GM21737 (cell line): ENCODE results near the gene CFP.
A peak's percentile ranks its signal among the peaks of the same experiment; 100 is the strongest.

Experiments
- ATAC-seq: cut with Tn5 transposase; IDR thresholded peaks from one replicate; pipeline ENCODE4 v1.9.1; 2021; ENCODE audit warnings: mild to moderate bottlenecking, moderate library complexity; ENCODE audit not compliant: unreplicated experiment

Gene CFP

GRCh38 chrX:47638816-47639215 is 9.1 kb upstream of the CFP start:
- ATAC-seq = no peak

- peak; percentile 60 for ATAC-seq
These were observed 7.9 kb upstream of the CFP start for GRCh38 chrX:47637546-47638195.

DNA sequence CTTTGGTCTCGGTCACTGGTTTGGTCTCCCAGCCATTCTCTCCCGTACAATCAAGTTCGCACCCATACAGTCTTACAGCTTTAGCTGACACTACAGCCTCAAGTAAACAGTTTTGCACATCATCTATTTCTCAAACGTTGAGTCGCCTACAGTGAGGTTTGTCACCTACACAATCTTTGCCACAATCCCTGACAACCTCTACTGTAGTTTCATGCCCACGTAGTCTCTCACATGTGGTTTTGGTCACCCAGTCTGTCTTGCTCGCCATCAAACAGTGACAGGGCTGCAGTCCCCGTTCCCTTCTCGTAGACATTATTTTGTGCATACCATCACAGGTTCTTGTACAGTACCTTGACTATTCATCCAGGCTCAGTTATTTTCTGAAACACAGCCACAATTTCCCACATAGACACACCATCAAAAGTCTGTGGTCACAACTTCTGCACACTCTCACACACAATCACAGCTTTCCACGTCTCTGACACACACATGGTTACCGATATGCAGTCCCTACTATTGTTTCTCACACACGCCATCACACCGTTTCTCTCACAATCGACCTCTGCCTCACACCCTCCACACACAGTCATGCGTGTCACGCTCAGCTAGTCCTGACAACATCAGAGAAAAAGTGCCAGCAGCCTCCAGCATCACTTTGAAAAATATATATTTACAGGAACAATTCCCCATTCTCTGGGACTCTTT is 5.3 kb upstream of the CFP start:
- ATAC-seq = no peak

DNA sequence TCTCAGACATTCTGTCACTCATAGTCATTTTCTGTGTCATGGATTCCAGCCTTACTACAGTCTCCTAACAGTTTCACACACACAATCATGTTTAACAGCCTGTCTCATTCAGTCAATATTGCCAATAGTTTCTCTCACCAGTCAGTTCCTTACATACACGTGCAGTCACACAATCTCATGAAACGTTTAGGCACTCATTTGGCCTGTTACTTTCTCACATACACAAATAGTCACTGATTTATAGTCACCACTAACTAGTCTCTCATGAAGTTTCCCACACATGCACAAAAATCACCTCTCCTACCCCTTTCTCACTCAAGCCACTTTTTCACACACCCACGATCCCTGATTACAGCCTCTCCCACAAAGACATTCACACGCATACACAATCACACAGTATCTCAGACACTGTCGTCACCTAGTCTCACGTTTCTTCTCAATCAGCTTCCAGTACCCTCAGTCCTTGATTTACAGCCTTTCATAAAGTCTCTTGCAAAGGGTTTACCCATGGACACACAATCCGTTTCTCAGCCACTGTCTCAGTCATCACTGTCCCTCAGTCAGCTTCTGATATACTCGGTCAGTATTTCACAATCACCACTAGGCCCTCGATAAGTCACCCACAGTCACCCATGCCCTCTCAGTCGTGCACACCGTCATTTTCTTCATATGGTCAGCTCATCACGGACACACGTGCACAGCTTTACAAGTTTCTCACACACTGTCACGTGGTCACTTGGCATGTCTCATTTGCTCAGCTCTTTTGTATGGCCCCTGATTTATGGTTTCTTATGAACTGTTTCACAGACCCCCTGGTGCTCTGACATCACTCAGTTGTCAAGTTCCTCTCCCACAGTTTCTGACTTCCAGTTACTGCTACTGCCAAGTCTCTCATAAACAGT is 4.2 kb upstream of the CFP start:
- ATAC-seq = no peak

DNA sequence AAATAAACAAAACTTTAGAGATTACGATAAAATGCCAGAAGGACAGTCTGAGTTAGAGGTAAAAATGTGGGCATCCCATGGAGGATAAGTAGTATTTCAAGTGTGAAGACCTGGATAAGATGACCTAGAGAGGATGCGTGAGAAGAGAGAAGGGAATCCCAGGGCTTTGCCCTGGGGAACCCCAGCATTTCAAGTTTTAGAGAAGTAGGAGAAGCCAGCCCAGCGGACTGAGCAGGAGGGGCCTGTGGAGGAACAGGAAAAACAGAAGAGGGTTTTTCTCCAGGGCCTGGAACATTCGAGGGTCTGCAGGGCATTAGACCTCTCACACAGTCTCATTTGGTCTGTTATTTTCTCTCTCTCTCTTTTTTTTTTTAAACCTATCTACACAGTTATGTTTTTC is 2.9 kb upstream of the CFP start:
- ATAC-seq = no peak

GRCh38 chrX:47631676-47632075 is 1.9 kb upstream of the CFP start:
- ATAC-seq = no peak

GRCh38 chrX:47628982-47629381 is 748 bp downstream of the CFP start:
- ATAC-seq = no peak

- ATAC-seq = no peak
These were observed 4.4 kb downstream of the CFP start for GRCh38 chrX:47625365-47625764.

DNA sequence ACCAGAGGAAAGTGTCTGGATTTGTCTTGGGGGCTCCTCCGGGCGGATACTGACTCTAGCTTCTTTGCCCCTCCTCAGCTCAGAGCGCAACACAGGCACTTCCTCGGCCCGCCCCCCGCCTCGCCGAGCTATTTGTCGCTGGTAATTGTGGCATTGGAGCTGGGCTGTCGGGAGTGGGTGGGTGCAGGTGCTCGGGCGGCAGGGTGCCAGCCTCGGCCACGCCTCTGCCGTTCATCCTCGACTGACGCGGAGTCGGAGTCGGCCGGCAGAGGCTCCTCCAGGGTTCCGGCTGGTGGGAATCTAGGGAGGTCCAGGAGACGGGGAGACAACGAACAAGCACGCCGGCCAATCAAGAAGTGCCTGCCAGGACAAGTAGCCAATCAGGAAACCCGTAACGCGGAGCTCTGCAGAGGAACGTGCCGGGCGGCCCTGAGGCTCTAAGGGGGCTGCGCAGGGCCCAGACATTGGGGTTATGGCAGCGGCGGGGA is 6.1 kb downstream of the CFP start:
- no peak for ATAC-seq

GRCh38 chrX:47621851-47622250 is 7.9 kb downstream of the CFP start:
- ATAC-seq = no peak

- no peak for ATAC-seq
These were observed 9.4 kb downstream of the CFP start for GRCh38 chrX:47620303-47620685.

GRCh38 chrX:47619486-47620302 is 10.0 kb downstream of the CFP start, which contains the start of gene SYN1:
Gene SYN1, minus strand, starts transcription at chrX:47619857. Its CDS starts 129 bp downstream, at chrX:47619728.
- peak; percentile 72 for ATAC-seq

DNA sequence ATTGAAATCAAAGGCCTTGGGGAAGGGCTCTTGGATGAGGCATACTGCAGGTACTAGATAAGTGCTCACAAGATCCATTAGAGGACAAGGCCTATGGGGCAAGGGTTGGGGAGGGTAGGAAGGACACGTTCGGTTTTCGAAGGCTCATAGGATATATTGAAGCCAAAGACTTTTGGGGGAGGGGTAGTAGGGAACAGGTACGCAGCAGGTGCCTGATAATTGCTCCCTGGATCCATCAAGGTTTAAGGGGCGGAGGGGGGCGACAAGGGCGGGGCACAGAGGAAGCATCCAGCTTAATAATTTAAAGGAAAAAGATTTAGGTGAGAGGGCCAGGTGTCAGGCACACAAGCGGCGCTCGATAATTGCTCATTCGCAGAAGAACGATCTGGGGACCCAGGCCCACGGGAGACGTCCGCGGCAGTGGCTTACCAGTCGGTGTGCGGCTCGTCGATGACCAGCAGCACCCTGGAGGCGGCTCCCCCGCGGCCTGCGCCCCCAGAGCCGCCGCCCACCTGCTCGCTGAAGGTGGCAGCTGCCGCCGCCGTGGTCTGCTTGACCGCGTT is 10.7 kb downstream of the CFP start:
- no peak for ATAC-seq

- no peak for ATAC-seq
These were observed 15.1 kb downstream of the CFP start for GRCh38 chrX:47614618-47615017.

DNA sequence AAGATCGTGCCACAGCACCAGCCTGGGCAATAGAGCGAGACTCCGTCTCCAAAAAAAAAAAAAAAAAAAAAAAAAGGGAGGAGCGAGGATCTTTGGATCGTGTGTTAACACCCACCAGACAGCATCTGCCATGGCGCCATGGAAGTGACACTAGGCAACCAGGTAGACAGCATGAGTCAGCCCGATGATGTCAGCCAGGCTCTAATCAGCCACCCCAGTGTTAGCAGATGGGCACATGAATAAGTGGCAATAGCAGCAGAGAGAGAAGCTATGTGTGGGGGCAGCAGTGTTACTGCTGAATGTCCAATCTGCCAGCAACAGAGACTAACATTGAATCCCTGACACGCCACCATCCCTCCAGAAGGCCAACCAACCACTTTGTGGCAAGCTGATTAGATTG is 16.6 kb downstream of the CFP start:
- no peak for ATAC-seq

GRCh38 chrX:47612418-47612817 is 17.3 kb downstream of the CFP start:
- no peak for ATAC-seq

DNA sequence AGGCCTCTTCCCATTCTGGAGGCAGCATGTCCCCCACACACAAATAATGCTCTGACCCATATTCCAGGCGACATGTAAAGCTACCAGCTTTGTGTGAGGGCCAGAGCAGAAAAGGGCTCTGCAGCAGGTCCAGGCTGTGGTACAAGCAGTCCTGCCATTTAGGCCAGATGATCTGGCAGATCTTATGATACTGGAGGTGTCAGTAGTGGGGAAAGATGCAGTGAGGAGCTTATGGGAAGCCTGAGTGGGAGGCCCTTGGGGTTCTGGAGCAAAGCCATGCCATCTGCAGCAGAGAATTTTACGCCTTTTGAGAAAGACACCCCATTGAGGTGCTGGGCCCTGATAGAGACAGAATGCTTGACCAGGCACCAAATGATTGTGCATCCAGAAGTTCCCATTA is 17.8 kb downstream of the CFP start:
- ATAC-seq = no peak

DNA sequence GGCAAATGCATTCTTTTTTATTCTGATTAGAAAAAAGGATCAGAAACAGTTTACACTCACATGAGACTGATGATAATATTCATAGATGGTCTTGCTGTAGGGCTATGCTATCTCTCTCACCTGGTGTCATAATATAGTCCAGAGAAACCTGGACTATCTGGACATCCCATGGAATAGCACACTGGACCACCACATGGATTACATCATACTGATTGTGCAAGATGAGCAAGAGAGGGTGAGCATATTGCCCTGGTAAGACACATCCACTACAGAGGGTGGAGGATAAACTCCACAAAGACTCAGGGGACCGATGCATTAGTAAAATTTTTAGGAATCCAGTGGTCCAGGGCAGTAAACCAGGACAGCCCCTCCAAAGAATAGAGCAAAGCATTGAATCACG is 18.2 kb downstream of the CFP start:
- no peak for ATAC-seq

DNA sequence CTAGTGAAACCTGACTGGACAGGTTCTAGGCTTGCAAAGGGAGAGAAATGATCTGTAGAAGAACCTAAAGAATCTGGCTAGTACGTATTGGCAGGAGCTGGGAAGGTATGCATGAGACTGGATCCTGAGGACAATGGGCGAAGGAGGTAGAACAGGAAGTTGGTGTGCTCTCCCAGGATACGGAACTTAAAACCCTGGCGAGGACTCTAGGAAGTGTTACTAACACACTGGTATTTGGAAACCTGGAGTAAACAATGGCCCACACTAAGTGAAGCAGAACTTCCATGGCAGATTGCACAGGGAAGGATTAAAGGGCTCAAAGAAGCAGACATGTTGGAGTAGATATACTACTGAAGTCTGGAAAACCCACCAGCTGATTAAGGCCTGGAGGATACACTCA is 19.2 kb downstream of the CFP start:
- no peak for ATAC-seq

DNA sequence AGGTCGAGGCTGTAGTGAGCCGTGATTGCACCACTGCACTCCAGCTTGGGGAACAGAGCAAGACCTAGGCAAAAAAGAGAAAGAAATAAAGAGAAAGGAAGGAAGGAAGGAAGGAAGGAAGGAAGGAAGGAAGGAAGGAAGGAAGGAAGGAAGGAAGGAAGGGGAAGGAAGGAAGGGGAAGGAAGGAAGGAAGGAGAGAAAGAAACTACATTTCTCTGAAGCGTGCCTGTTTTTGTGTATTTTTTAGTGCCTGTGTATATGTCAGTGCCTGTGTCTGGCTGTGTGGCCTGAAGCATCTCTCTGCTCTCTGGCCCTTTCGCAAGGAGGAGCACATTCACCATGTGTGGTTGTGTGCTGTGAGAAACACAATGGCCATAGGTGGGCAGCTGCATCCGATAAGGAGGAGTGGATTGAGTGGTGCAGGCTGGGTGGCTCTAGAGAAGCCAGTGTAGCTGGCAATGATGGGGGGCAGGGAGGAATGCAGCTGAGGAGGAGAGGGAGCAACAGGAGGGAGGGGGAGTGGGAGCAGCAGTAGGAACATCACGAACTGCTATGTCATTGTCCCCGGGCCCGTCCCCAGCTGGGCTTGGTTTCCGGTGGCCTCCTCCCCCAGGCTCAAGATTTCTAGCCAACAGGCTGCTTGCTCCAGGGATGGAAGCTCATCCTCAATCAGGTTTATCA is 21.5 kb downstream of the CFP start:
- no peak for ATAC-seq
